NCI-H1417 treated with DMSO at 0.1 percent for 48 hours (cell line): Measurements from ENCODE around the gene ZNF473.
"Not testable (repeated sequence)": the region's sequence is repeated elsewhere in the genome, so short reads cannot be mapped to it uniquely, and the experiment has no call there.

Source experiments
- DNase-seq: peaks from one replicate; lab custom pipeline; 2025; lab: John Stamatoyannopoulos, UW

Gene ZNF473

GRCh38 chr19:50050406-50051227 is 24.8 kb downstream of the ZNF473 start:
- DNase-seq, result peak; percentile 39

GRCh38 chr19:50051228-50051895 is 25.6 kb downstream of the ZNF473 start:
- not testable (repeated sequence) for DNase-seq

DNA sequence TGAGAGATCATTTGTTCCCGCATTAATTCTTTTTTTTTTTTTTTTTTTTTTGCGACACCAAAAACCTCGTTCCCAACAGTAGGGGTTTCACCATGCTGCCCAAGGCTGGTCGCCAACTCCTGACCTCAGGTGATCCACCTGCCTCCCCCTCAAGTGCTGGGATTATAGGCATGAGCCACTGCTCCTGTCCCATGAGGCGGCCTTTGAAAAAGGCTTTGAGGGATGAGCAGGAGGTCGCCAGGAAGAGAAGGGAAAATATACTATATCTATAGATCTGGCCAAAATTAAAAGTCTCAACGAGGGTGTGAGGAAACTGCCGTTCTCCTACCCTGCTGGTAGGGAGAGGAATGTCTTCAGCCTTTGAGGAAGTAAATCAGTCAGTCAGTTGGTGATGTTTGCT is 26.2 kb downstream of the ZNF473 start:
- no peak for DNase-seq

- DNase-seq, result no peak
Observed at GRCh38 chr19:50053119-50053518, 27.3 kb downstream of the ZNF473 start.

GRCh38 chr19:50058425-50058824 is 32.6 kb downstream of the ZNF473 start:
- DNase-seq, result no peak

GRCh38 chr19:50059045-50059444 is 33.2 kb downstream of the ZNF473 start:
- DNase-seq, result no peak

- no peak for DNase-seq
Observed at GRCh38 chr19:50060107-50060506, 34.3 kb downstream of the ZNF473 start.

DNA sequence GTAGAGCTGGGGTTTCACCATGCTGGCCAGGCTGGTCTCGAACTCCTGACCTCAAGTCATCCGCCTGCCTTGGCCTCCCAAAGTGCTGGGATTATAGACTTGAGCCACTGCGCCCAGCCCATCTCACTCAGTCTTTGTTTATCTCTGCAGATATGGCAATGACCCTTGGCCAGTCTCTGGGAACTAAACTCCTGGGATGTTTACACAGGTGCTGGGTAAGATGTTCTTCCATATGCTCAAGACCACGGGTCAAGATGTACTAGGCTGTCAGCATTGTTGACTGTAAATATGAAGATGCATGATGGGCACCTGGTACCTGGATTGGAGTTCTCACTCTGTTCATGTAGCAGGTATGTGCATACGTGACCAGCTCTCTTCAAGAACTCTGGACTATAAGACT is 35.8 kb downstream of the ZNF473 start:
- no peak for DNase-seq

GRCh38 chr19:50065938-50066337 is 40.1 kb downstream of the ZNF473 start:
- no peak for DNase-seq

GRCh38 chr19:50067575-50067974 is 41.8 kb downstream of the ZNF473 start:
- no peak for DNase-seq

DNA sequence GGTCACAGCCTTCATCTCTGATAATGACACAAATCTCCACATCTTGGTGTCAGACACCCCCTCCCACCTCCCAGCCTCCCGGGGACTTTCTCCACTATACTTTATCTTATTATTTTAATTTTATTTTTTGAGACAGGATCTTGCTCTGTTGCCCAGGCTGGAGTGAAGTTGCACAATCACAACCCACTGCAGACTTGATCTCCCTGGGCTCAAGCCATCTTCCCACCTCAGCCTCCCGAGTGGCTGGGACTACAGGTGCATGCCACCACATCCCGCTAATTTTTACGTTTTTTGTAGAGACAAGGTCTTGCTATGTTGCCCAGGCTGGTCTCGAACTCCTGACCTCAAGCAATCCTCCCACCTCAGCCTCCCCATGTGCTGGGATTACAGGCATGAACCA is 42.6 kb downstream of the ZNF473 start:
- DNase-seq, result not testable (repeated sequence)

- DNase-seq, result not testable (repeated sequence)
Observed at GRCh38 chr19:50075076-50075475, 49.3 kb downstream of the ZNF473 start.

GRCh38 chr19:50075644-50076372 is 50.0 kb downstream of the ZNF473 start:
- DNase-seq, result not testable (repeated sequence)

GRCh38 chr19:50076581-50077355 is 51.0 kb downstream of the ZNF473 start:
- DNase-seq, result not testable (repeated sequence)

DNA sequence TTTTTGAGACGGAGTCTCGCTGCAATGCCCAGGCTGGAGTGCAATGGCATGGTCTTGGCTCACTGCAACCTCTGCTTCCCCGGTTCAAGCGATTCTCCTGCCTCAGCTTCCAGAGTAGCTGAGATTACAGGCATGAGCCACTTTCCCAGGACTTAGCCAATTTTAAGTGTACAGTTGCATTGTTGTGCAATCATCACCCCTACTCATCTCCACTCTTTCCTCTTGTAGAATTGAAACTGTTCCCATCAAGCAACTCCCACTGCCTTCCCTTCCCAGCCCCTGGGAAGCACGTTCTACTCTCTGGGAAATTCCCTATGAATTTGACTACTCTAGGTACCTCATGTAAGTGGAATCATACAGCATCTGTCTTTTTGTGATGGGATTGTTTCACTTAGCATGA is 53.2 kb downstream of the ZNF473 start:
- DNase-seq, result not testable (repeated sequence)

DNA sequence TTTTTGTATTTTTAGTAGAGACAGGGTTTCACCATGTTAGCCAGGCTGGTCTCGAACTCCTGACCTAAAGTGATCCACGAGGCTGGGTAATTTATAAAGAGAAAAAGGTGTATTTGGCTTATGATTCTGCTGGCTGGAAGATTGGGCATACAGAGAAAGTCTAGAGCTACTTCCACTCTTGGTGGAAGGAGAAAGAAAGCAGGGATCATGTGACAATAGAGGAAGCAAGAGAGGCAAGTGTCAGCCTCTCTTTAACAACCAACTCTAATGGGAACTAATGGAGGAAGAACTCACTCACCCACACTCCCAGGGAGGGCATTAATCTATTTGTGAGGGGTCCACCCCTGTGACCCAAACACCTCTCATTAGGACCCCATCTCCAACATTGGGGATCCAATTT is 58.6 kb downstream of the ZNF473 start:
- not testable (repeated sequence) for DNase-seq

GRCh38 chr19:50087153-50087552 is 61.3 kb downstream of the ZNF473 start:
- not testable (repeated sequence) for DNase-seq

DNA sequence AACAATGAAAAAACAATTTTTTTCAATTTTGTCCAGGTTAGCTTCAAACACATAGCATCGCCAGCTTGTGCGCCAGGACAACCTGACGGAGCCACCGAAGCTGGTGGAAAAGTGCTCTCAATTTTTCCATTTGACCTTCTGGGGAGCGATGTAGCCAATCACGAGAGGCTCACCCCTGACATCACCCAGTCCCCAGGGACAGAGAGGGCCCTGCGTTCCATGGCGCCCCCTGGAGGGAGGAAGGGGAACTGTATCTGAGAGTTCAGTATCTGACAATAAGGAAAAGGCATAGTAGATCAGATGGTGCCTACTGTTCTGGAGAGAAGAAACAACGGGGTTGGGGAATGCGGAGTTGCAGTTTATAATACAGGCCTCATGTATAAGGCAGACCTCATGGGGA is 64.9 kb downstream of the ZNF473 start:
- DNase-seq, result not testable (repeated sequence)

DNA sequence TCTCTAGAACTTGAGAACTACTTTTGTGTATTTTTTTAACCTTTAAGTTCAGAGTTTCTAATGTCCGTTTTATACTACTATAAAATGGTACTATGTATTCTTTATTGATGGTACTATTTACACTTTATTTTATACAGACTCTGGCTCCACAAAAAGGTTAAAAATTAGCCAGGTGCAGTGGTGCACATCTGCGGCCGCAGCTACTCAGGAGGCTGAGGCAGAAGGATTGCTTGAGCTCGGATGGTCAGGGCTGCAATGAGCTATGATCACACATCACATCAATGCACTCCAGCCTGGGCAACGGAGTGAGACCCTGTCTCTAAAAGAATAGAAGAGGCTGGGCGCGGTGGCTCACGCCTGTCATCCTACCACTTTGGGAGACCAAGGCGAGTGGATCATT is 66.0 kb downstream of the ZNF473 start:
- DNase-seq, result not testable (repeated sequence)

DNA sequence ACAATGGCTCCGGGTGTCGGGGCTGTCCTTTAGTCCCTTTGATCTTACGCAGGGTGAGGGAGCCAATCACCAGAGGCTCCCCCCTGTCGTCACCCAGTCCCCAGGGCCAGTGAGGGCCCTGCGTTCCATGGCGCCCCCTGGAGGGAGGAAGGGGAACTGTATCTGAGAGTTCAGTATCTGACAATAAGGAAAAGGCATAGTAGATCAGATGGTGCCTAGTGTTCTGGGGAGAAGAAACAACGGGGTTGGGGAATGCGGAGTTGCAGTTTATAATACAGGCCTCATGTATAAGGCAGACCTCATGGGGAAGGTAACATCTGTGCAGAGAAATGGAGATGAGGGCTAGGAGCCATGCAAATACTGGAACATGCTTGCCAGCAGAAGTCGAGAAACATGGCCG is 66.8 kb downstream of the ZNF473 start:
- DNase-seq, result not testable (repeated sequence)

DNA sequence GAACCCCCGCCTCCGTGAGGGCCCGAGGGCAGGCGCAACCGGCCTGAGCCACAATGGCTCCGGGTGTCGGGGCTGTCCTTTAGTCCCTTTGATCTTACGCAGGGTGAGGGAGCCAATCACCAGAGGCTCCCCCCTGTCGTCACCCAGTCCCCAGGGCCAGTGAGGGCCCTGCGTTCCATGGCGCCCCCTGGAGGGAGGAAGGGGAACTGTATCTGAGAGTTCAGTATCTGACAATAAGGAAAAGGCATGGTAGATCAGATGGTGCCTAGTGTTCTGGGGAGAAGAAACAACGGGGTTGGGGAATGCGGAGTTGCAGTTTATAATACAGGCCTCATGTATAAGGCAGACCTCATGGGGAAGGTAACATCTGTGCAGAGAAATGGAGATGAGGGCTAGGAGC is 72.1 kb downstream of the ZNF473 start:
- not testable (repeated sequence) for DNase-seq

DNA sequence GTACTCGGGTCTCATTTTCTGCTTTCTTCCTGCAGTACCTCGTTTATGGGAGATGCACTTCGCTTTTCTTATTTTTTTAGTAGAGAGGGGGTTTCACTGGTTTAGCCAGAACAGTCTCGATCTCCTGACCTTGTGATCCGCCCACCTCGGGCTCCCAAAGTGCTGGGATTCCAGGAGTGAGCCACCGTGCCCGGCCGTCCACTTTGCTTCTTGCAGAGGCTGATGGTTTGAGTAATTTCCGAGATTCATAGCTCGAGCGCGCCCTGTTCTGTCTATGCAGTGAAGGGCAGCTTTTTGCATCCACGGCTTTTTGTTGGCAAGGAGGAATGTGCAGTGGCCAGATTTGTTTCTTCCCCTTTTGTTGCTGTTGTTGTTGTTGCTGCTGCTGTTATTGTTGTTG is 73.1 kb downstream of the ZNF473 start:
- DNase-seq, result not testable (repeated sequence)
